ENCODE results near the gene SRSF9.
A peak's percentile ranks its signal among the peaks of the same experiment; 100 is the strongest.
"Not testable (repeated sequence)": the region's sequence is repeated elsewhere in the genome, so short reads cannot be mapped to it uniquely, and the experiment has no call there.

Gene SRSF9

DNA sequence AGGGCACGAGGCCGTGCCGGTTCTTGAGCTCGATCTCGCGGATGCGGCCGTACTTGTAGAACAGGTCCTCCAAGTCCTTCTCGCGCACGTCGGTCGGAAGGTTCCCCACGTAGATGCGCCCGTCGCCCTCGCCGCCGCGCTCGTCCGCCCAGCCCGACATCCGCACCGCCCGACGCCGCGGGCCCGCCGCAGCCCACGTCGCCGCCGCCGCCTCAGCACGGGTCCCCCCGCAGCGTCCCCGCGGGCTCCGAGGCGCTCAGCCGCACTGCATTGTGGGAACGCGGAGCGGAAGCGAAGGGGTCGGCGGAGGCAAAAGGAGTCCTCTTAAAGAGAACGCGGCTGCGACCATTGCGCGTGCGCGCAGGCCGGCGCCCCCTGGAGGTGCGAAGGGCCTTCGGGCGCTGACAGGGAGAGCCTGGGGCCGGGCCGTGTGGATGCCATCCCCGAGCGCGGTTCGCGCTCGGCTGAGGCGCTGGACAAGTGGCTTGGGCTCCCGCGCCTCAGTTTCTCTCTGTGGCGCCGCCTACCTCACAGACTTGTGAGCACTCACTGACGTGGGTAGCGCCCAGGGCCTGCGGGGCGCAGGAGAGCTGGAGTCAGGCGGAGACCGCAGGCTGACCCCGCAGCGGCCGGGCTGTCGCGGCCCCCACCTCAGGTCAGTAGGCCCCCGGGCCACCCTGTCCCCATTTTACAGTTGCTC lies at the start of gene SRSF9:
SRSF9 (minus strand) TSS at position 299 of the 700 bp plus-strand sequence; CDS start at position 160, 139 bp downstream.
- ChIA-PET POLR2A (interaction anchor here (0.5 kb wide), 1 partner anchor 27 kb away, joined by 3 read pairs; no protein-coding TSS in a partner anchor), CTCF (interaction anchor here (0.7 to 13.2 kb wide), 26 partner anchors 9 to 242 kb away, joined by 3 to 242 read pairs (median 5); partner anchors contain the start of genes COX6A1, DYNLL1, GATC and SIRT4)
- peak; percentile 96 for TF ChIP-seq CTCF (IDR thresholded peaks at IDR 0.05; ENCODE audit: insufficient read depth, low read length, missing control alignments)
- H3K4me3 ChIP-seq (ENCODE audit: low read depth, low read length): peak within 1 kb of the TSS; percentile 96
- DNase-seq (ENCODE audit: low read depth, low spot score): peak; percentile 75

- POLR2A ChIA-PET; H3K4me3 ChIP-seq (ENCODE audit: low read depth, low read length); DNase-seq (ENCODE audit: low read depth, low spot score): not testable (repeated sequence)
- CTCF ChIA-PET: interaction anchor here (0.8 to 1.0 kb wide), 2 partner anchors 23 to 53 kb away, joined by 3 read pairs; no protein-coding TSS in a partner anchor
Observed at GRCh38 chr12:120519324-120519723, 49.8 kb upstream of the SRSF9 start.

DNA sequence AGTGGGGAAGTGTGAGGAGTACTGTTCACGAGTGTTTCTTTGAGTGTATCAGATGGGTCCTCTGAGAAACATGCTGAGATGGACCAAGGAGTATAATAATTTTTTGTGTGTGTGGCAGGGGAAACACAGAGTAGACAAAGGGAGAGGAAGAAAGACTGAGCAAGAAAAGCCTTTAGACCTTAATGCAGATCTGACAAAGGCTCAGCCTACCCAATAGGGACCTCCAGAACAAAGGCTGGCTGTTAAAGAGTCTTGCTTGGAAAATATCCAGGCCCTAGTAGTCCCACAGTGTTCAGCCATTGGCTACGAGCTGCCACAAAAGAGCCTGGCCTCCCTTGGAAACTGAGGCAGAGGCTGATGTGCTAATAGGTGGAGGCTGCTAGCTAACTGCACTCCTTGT lies 45.9 kb upstream of the SRSF9 start:
- POLR2A ChIA-PET: interaction anchor here (0.8 kb wide), 1 partner anchor 18 kb away, joined by 3 read pairs; no protein-coding TSS in a partner anchor
- no peak overlapping the region for H3K4me3 ChIP-seq (ENCODE audit: low read depth, low read length)
- CTCF ChIA-PET: interaction anchor here (1.0 kb wide), 1 partner anchor 10 kb away, joined by 4 read pairs; no protein-coding TSS in a partner anchor
- DNase-seq (ENCODE audit: low read depth, low spot score): no peak
- no peak for TF ChIP-seq CTCF (IDR thresholded peaks at IDR 0.05; ENCODE audit: insufficient read depth, low read length, missing control alignments)

- ChIA-PET POLR2A (interaction anchor here (1.2 kb wide), 1 partner anchor 18 kb away, joined by 4 read pairs; the partner anchor contains the start of gene DYNLL1), CTCF (interaction anchor here (1.7 kb wide), 1 partner anchor 12 kb away, joined by 3 read pairs; no protein-coding TSS in a partner anchor)
- no peak for TF ChIP-seq CTCF (IDR thresholded peaks at IDR 0.05; ENCODE audit: insufficient read depth, low read length, missing control alignments)
- DNase-seq (ENCODE audit: low read depth, low spot score): no peak
- no peak overlapping the region for H3K4me3 ChIP-seq (ENCODE audit: low read depth, low read length)
Observed at GRCh38 chr12:120514002-120514401, 44.5 kb upstream of the SRSF9 start.

- CTCF ChIA-PET: interaction anchor here (1.0 to 1.2 kb wide), 2 partner anchors 39 to 45 kb away, joined by 3 read pairs; no protein-coding TSS in a partner anchor
- POLR2A ChIA-PET: no interaction called here
- no peak overlapping the region for H3K4me3 ChIP-seq (ENCODE audit: low read depth, low read length)
- TF ChIP-seq CTCF (IDR thresholded peaks at IDR 0.05; ENCODE audit: insufficient read depth, low read length, missing control alignments): no peak
- no peak for DNase-seq (ENCODE audit: low read depth, low spot score)
Observed at GRCh38 chr12:120508537-120508936, 39.0 kb upstream of the SRSF9 start.

GRCh38 chr12:120504587-120504986 lies 35.0 kb upstream of the SRSF9 start:
- ChIA-PET POLR2A (interaction anchor here (1.0 kb wide), 1 partner anchor 8 kb away, joined by 3 read pairs; no protein-coding TSS in a partner anchor), CTCF (interaction anchor here (1.0 to 2.1 kb wide), 3 partner anchors 8 to 35 kb away, joined by 3 to 6 read pairs (median 5); partner anchors contain the start of genes DYNLL1 and SRSF9)
- H3K4me3 ChIP-seq (ENCODE audit: low read depth, low read length): no peak overlapping the region
- no peak for TF ChIP-seq CTCF (IDR thresholded peaks at IDR 0.05; ENCODE audit: insufficient read depth, low read length, missing control alignments)
- DNase-seq (ENCODE audit: low read depth, low spot score): no peak
